Gastrocnemius medialis (tissue), 4 donors: Measurements from ENCODE around the gene ZMPSTE24.

Experiments
- POLR2A ChIP-seq, 2 donors: fragments of 450-650 bp; IDR thresholded peaks; one replicate each; pipeline ENCODE4 v1.6.1; 2017; ENCODE audit warnings: antibody characterized with exemption in 2 of 2, mild to moderate bottlenecking in 2 of 2, moderate library complexity in 2 of 2
- TF ChIP-seq, protein P1 (sequence below), 5 experiments: fragments of 450-650 bp in 3 of 5; fragments of 200-600 bp in 2 of 5; sonication (generic) in 2 of 5; IDR thresholded peaks in 4 of 5; conservative IDR thresholded peaks in 1 of 5; 1 replicate in 4 of 5; 2 replicates in 1 of 5; pipeline ENCODE4 v1.5.1; 2016 to 2019; ENCODE audit warnings: antibody characterized with exemption in 5 of 5, mild to moderate bottlenecking in 3 of 5, moderate library complexity in 3 of 5

GRCh38 chr1:40318970-40319621 lies 61.1 kb downstream of the ZMPSTE24 start:
- TF ChIP-seq, protein P1, sequence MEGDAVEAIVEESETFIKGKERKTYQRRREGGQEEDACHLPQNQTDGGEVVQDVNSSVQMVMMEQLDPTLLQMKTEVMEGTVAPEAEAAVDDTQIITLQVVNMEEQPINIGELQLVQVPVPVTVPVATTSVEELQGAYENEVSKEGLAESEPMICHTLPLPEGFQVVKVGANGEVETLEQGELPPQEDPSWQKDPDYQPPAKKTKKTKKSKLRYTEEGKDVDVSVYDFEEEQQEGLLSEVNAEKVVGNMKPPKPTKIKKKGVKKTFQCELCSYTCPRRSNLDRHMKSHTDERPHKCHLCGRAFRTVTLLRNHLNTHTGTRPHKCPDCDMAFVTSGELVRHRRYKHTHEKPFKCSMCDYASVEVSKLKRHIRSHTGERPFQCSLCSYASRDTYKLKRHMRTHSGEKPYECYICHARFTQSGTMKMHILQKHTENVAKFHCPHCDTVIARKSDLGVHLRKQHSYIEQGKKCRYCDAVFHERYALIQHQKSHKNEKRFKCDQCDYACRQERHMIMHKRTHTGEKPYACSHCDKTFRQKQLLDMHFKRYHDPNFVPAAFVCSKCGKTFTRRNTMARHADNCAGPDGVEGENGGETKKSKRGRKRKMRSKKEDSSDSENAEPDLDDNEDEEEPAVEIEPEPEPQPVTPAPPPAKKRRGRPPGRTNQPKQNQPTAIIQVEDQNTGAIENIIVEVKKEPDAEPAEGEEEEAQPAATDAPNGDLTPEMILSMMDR (IDR thresholded peaks at IDR 0.05 in 4 of 5, conservative IDR thresholded peaks at IDR 0.05 in 1 of 5): no peak
- no peak for TF ChIP-seq POLR2A (IDR thresholded peaks at IDR 0.05)
